GM21447 (cell line): ENCODE data around the gene MEIG1.
"Not testable (repeated sequence)": the region's sequence is repeated elsewhere in the genome, so short reads cannot be mapped to it uniquely, and the experiment has no call there.

Experiments
- ATAC-seq: cut with Tn5 transposase; IDR thresholded peaks from one replicate; pipeline ENCODE4 v1.9.1; 2021; ENCODE audit not compliant: unreplicated experiment

MEIG1 gene

GRCh38 chr10:14954001-14954770 is 5.0 kb upstream of the MEIG1 start, which contains the start of gene DCLRE1C:
DCLRE1C (minus strand) TSS chr10:14954096; CDS start chr10:14954010, 86 bp downstream.
- ATAC-seq, result peak; percentile 74

DNA sequence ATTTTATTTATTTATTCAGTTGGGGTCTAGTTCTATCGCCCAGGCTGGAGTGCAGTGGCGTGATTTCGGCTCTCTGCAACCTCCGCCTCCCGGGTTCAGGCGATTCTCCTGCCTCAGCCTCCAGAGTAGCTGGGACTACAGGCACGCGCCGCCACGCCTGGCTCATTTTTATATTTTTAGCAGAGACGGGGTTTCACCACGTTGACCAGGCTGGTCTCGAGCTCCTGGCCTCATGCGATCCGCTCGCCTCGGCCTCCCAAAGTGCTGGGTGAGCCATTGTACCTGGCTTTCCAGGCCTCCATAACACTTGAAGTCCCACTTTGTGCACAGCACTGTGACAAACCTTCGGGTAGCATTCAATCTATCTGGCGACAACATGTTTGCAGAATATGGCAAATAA is 4.3 kb upstream of the MEIG1 start:
- ATAC-seq, result no peak

GRCh38 chr10:14958872-14959220 is 342 bp upstream of the MEIG1 start:
- no peak for ATAC-seq

DNA sequence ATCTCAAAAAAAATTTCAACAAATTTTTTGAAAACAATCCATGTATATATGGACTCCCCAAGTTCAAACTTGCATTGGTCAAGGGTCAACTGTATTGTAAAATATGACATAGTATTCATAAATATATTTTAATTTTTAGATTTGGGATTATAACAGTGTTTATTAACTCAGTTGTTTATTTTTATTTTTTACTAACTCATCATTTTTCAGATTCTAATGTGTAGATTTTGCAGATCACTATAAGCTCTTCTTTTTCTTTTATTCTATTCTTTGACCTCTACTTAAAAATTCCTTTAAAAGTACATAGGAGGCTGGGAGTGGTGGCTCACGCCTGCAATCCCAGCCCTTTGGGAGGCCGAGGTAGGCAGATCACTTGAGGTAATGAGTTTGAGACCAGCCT is 8.7 kb downstream of the MEIG1 start:
- ATAC-seq, result no peak

DNA sequence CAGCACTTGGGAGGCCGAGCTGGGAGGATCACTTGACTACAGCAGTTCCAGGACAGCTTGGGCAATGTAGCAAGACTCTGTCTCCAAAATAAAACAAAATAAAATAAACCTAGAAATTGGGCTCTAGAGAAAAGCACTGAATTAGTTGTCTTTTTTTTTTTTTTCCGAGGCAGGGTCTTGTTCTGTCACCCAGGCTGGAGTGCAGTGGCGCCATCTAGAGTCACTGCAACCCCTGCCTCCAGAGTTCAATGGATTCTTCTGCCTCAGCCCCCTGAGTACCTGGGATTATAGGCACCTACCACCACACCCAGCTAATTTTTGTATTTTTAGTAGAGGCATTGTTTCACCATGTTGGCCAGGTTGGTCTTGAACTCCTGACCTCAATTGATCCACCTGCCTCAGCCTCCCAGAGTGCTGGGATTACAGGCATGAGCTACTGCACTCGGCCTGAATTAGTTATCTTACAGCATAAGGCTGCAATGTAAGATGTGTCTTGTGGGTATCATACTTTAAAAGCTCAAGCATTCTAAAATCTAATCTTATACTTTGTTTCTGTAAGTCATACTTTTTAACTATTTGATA is 12.8 kb downstream of the MEIG1 start:
- no peak for ATAC-seq

DNA sequence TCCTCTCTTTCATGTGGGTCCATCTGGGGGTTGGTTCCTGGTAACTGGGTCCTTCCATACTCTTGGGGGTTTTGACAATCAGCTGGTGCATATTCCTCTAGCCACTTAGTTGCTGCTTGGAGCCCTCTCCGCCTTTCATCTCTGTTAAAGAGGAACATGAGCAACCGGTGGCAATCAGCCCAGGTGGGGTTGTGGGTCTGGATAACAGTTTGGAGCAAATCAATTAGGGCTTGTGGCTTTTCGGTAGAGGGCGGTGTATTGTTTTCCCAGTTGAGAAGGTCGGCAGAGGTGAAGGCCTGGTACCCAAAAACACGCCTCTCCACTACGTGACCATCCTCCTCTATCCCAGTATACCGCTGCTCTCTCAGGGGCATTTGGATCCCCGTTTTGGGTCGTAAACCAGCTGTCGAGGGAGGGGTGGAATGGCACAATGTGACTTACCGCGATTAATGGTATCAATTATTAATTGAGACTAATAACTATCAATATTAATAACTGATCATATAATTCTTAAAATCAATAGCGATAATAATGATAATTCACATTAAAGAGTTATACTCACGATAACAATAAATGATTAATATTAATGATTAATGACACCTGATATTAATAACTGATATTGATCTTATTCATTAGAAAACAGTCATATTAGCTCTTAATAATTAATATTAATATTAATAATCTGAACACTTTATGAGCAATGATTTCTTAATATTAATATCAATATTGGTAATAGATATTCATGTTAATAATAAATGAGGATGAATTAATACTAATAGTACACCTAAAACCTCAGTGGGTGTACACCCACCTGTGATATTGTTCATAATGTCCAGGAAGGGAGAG is 15.2 kb downstream of the MEIG1 start:
- ATAC-seq, result not testable (repeated sequence)

DNA sequence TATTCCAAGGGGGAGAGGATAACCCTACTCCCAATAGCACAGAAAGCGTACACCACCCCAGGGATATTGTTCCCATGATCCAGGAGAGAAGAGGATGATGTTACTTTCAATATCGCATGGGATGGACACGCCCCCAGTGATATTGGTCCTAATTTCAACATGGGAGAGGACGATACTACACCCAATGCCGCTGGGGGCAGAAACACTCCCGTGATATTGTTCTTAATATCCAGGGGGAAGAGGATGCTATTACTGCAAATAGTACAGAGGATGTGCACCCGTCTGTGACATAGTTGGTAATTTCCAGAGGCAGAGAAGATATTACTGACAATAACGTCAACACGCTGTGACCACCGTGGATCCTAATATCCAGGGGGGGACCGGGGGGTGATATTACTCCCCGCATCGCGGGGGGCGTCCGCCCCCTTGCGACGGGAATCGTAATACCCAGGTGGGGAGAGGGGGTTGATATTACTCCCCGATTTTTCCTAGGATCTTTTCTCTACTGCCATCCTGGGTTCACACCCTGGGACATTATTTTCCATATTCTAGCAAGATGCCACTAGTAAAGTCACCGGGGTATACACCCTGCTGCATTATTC is 16.6 kb downstream of the MEIG1 start:
- no peak for ATAC-seq

- no peak for ATAC-seq
Measured at GRCh38 chr10:14982744-14983143, 23.6 kb downstream of the MEIG1 start.

- ATAC-seq, result not testable (repeated sequence)
Measured at GRCh38 chr10:14989552-14989951, 30.4 kb downstream of the MEIG1 start.

GRCh38 chr10:14991035-14991749 is 32.0 kb downstream of the MEIG1 start:
- ATAC-seq, result not testable (repeated sequence)

- ATAC-seq, result not testable (repeated sequence)
Measured at GRCh38 chr10:14992336-14992735, 33.1 kb downstream of the MEIG1 start.

DNA sequence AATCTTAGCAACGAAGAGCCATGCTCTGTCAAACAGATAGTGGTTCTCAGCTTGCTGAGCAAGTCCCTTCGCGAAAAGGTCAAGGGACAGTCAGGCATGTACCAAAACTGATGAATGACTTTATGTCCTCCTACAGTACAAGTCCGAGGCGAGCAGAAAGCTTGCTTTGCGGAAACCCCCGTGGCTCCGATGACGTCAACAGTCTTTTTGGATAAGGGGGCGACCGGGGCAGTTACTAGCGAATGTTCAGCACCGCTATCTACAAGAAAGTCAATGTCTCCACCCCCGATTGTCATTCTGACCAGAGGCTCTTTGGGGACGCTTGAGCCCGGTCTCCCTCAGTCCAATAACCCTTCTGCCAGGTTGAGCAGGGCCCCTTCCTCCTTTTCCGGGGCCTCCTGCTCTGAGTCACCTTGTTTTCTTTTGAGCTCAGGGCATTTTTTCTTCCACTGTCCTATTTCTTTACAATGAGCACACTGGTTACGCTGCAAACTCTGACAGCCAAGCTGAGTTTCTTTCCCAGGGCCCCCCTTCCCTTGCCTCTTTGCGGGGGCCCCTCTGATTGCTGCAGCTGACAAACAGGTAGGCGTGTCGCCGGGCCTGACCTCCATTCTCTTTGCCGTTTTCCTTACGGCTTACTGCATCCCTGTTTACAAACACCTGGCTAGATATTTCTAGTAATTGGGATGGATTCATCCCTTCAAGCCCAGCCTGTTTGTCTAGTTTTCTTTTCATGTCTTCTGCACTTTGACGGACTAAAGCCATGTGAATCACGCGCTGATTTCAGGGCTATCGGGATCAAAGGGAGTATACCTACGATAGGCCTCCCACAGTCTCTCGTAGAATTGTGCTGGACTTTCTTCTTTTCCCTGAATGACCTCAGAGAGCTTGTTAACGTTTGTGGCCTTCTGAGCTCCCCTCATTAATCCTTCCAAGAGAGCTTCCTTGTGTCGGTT is 34.6 kb downstream of the MEIG1 start:
- ATAC-seq, result not testable (repeated sequence)

- ATAC-seq, result no peak
Measured at GRCh38 chr10:14995964-14996565, 36.9 kb downstream of the MEIG1 start.

- ATAC-seq, result not testable (repeated sequence)
Measured at GRCh38 chr10:15013530-15013929, 54.3 kb downstream of the MEIG1 start.

GRCh38 chr10:15015451-15015850 is 56.3 kb downstream of the MEIG1 start:
- ATAC-seq, result no peak

GRCh38 chr10:15020966-15021365 is 61.8 kb downstream of the MEIG1 start:
- not testable (repeated sequence) for ATAC-seq
